ENCODE results near the gene EDIL3.

DNA sequence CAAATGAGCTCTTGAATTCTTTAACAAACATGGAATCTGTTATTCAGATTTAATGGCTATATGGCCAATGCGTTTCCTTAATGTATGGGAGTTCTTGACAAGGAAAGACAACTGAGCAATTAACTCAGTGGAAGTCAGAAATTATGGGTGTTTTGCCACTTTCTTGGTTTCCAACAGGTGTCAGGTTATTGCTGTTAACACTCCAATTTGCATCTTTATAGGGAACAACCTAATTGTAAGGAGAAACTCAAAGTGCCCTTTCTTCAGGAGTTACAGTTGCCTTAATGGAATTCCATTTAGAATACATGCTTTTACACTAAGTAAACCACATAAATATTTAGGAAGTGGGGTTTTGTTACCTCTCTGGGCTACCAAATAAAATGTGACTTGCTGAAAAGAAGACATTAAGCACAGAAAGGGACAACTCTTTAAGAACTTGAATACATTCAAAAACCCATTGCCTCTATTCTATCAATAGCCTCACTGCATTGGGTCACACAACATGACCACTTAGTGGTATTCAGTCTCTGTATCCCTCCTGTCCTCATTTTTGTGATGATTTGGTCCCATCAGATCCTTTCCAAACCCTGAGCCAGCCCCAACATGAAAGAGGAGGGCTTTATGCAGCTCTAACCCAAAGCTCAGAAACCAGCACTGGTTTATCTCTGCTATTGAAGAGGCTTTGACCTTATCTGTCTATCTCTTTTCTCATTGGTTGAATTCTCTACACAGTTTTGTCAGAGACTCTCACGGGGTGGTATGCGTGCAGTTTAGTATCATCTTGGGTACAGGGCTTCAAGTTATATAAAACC lies 118.7 kb downstream of the EDIL3 start:
- TF ChIP-seq, protein P1, sequence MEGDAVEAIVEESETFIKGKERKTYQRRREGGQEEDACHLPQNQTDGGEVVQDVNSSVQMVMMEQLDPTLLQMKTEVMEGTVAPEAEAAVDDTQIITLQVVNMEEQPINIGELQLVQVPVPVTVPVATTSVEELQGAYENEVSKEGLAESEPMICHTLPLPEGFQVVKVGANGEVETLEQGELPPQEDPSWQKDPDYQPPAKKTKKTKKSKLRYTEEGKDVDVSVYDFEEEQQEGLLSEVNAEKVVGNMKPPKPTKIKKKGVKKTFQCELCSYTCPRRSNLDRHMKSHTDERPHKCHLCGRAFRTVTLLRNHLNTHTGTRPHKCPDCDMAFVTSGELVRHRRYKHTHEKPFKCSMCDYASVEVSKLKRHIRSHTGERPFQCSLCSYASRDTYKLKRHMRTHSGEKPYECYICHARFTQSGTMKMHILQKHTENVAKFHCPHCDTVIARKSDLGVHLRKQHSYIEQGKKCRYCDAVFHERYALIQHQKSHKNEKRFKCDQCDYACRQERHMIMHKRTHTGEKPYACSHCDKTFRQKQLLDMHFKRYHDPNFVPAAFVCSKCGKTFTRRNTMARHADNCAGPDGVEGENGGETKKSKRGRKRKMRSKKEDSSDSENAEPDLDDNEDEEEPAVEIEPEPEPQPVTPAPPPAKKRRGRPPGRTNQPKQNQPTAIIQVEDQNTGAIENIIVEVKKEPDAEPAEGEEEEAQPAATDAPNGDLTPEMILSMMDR (IDR thresholded peaks at IDR 0.05), result no peak
- no peak for TF ChIP-seq POLR2A (IDR thresholded peaks at IDR 0.05)
